M059J (cell line): Measurements from ENCODE around the gene TDO2. TPM values are rescaled to one million over a fixed set of nuclear protein-coding genes. Genes with fewer than 3 reads are reported as not detected.

Experiments
- DNase-seq: peaks from one replicate; pipeline ENCODE4 v3.0.0-alpha.2; 2012; ENCODE audit warnings: low read depth
- total RNA-seq: library from RNA; depleted of rRNA; stranded (reverse); fragments of >200 nt; shearing (Covaris generic); gene quantifications from 2 replicates; pipeline ENCODE4 v1.2.3, GENCODE V29; 2014; rRNA removed

The TDO2 gene
- 5.7 and 6.5 TPM in 2 replicates for total RNA-seq

DNA sequence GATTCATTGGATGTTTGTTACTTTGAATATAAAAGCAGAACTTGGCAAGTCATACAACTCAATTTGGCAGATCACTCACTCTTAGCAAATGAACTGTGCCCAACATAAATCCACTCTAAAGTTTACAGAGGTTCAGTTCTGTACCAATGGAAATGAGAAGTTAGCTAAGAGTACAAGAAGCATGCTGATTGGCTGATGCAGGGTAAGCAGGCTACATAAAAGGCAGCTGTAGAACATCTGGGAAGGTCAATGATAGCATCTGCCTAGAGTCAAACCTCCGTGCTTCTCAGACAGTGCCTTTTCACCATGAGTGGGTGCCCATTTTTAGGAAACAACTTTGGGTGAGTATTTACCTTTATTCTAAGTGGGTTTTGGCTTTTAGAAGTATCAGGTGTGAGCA is at the start of gene TDO2:
TSS of gene TDO2 (plus strand) at position 244 of the 400 bp plus-strand sequence. CDS start at position 307, 63 bp downstream.
- no peak for DNase-seq

DNA sequence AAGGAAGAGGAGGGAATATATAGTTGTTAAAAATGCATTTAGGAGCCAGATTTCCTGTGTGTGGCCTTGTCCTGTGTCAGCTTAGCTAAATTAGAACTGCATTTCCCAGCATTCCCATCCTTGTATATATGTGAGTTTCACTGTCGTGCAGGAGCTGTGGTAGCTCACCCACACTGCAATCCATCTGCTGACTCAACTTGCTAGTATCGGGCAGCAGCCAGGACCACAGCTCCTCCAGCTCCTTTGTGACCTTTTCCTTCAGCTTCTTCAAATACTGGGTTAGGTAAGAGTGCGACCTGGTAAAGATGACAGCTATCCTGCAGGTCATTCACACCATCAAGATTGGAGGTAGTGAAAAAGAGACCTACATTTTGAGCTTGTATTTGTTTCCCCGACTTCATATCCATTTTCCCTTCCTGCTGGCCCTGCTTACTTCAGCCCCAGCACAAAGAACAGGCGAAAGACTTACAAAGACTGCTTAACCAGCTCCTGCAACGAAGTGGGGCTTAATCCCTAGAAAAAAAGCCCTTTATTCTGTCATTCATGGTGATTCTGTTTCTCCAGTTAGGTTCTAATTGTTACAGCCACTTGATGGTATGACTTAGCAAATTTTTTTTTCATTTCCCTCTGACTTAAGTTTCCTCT is 48.8 kb upstream of the TDO2 start:
- DNase-seq: peak; percentile 76

DNA sequence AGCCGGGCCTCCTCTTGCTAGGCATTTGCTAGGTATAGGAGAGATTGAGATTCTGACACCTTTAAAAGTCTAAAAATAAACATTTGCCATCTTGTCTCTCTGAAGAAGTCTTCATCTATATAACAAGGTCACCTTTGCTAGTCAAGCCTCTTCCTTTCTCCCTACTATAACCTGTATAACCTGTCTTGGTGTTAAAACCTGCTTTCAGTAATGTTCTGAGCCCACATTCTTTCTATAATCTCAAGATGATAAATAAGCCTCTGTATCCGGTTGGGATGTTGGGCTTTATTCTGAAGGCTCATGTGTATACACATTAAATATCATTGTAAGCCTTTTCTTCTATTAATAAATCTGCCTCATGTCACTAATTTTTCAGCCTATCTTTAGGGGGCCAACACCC is 47.6 kb upstream of the TDO2 start:
- no peak for DNase-seq

DNA sequence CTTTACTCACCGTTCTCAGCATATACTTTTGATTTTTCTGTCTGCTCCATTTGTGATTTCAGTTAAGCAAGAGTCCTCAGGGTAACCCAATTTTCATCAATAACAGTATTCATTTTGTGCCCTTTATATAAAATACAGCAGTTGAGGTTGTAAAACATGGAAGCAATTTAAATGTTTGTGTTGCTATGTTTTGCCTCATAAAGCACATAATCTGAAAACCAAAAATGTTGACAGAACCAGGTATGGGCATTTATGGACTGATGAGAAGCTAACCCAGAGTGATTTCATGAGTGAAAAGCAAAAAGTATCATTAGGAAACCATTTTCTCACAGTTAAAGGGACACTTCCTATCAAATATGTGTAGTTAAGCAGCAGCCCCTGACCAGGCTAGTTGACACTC is 37.3 kb upstream of the TDO2 start, which contains the start of gene ASIC5:
TSS of gene ASIC5 (minus strand) at position 101 of the 400 bp plus-strand sequence. CDS start at position 50, 51 bp downstream.
- DNase-seq: no peak

DNA sequence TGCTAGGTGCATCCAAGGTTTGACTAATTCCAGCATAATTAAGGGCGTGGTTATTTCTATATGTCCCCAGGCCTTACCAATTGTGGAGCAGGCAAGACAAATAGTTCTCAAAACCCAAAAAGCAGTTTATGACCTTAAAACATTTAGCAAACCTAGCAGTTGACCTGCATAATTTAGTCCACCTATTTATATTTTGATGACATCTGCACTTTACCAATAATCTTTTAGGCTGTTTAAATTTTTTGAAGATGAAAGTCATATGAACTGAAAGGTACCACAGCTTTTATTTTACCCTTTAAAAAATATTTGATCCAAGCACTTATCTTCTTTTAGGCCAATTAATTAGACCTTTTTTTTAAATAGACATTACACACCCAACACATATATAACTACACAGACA is 27.6 kb upstream of the TDO2 start:
- DNase-seq: no peak

DNA sequence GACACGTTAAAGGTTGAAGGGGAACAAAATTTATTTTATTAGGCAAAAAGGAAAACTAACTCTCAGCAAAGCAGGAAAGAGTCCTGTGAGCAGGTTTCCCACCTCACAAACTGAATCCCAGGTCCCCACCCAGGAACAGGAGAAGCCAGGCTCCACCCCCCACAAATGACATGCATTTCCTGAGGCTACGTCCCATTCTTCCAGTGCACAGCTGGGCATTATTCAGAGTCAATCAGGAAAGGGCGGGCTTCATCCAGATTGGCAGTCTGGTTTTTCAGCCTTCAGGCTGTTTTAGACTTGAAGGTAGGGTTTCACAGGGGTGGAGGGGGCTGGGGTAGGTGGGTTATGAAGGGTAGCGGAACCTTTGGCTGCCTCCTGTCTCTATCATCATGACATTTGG is 25.5 kb upstream of the TDO2 start:
- no peak for DNase-seq

DNA sequence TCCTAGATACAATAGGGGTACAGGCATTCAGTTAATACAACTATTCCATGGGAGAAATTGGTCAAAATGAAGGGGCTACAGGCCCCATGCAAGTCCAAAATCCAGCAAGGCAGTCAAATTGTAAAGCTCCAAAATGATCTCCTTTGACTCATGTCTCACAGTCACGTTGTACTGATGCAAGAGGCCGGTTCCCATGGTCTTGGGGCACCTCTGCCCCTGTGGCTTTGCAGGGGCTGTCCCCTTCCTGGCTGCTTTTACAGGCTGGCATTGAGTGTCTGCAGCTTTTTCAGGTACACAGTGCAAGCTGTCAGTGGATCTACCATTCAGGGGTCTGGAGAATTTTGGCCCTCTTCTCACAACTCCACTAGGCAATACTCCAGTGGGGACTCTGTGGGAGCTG is 24.9 kb upstream of the TDO2 start:
- DNase-seq: no peak

DNA sequence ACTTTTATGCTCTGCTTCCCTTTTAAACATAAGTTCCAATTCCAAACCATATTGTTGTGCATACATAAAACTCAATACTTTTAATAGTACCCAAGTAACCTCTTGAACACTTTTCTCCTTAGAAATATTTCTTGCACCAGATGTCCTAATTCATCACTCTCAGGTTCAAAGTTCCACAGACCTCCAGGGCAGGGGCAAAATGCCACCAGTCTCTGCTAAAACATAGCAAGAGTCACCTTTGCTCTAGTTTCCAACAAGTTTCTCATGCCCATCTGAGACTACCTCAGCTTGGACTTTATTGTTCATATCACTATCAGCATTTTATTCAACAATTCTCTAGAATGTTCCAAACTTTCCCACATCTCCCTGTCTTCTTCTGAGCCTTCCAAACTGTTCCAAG is 23.7 kb upstream of the TDO2 start:
- no peak for DNase-seq

DNA sequence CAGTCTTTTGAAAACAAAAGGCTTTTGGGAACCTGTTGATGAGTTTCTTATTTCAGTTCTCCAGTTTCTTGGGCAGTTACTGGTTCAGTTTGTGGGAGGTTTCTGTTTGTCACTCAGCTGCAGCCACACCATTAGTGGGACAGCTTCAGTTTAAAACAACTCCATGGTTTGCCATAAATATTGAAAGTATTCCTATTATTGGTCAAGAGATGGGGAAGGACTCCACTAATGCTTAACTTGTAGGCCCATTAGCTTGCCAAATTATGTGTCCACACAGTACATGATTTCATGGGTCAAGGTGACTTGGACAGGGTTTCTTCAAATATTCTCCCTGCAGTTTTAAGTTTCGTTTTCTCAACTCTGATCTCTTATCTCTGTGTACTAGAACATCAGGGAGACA is 21.9 kb upstream of the TDO2 start:
- no peak for DNase-seq

DNA sequence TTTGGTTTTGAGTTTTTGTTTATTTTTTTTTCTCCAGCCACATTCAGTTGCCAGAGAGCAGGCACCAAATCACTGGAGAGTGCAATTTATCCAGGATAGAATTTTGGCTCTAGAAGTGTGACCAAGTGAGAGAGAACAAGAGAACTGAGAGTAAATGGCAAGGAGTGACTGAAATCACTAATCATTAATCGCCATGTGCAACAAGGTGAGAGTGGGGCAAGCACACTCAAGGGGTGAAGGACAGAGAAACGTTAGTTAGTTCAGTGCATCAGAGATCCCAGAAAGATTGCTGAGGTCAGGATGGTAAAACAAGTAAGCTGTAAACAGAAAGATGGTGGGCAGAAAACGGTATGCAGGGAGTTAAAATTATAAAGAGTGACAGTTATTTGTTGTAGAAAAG is 19.6 kb upstream of the TDO2 start:
- no peak for DNase-seq

DNA sequence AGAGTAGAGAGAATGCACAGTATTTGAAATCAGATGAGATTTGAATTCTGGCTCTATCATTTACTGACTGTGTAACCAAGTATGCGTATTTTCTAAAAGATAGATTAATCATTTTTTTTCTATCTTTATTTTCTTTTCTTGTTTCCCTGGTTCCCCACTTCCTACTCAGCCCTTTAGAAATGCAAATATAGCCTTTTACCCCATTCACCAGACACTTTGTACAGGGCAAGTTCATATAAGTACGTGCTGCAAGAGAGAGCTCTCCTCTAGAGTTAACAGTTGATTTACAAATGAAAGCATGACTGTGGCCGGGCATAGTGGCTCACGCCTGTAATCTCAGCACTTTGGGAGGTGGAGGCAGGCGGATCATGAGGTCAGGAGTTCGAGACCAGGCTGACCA is 17.8 kb upstream of the TDO2 start:
- DNase-seq: no peak

DNA sequence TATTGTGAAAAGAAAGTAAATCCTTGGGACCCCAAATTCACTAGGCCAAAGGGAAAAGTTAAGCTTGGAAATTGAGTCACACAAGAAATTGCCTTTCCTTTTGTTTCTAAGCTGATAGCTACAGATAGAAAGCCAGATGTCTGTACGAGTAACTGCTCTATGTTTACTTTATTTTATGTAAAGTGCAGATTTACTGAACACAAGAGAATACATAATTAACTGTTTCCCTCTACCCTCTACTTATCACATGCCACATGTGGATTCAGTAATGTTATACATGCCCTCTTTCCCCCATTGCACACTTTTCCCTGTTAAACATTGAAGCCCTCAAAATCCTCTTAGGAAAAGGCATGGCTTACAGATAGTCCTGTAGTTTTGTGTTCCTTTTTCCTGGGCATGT is 16.5 kb upstream of the TDO2 start:
- DNase-seq: no peak

DNA sequence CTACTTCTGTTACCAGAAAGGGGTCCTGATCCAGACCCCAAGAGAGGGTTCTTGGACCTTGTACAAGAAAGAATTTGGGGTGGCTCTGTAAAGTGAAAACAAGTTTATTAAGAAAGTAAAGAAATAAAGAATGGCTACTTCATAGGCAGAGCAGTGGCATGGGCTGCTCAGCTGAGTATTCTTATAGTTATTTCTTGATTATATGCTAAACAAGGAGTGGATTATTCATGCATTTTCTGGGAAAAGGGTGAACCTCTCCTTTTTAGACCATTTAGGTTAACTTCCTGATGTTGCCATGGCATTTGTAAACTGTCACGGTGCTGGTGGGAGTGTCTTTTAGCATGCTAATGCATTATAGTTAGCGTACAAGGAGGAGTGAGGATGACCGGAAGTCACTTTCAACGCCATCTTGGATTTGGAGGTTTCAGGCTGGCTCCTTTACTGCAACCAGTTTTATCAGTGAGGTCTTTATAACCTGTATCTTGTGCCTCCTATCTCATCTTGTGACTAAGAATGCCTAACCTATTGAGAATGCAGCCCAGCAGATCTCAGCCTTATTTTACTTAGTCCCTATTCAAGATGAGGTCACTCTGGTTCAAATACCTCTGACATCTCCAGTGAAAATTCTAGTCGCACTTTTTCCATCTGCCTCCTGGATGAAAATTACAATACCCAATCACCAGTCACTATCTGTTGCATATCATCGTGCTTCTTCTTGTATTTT is 15.5 kb upstream of the TDO2 start:
- DNase-seq: peak; percentile 5

DNA sequence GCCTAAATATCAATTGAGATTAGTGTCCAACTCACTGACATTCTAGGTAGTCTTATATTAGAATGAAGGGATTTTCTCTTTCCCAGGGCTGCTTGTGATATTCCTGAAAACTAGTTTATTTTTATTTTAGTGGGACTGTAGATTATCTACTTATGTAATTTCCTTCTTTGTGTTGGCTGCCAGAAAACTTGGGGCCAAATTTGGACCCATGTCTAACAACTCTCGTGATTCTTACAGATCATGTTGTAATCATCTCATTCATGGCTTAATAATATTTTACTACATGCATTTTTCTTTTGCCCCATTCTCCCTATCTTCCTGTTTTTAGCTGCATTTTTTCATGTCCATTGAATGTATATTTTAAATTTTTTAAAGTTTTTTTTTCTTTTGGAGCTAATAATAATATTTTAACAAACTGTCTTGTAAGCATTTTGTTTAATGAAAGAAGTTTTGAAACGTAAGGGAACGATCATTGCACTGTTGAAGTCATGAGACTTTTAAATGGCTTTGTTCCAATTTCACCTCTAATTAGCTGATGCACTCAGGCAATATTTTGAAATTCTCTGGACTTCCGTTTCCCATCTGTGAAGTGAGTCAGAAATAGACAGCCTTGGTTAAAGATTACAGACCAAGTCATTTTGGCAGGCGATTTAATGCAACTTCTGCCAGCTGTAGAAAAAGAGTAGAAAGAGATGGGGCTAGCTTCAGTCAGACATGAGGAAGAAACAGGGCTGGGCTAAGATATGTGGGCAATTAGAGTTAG is 14.3 kb upstream of the TDO2 start:
- peak; percentile 90 for DNase-seq

DNA sequence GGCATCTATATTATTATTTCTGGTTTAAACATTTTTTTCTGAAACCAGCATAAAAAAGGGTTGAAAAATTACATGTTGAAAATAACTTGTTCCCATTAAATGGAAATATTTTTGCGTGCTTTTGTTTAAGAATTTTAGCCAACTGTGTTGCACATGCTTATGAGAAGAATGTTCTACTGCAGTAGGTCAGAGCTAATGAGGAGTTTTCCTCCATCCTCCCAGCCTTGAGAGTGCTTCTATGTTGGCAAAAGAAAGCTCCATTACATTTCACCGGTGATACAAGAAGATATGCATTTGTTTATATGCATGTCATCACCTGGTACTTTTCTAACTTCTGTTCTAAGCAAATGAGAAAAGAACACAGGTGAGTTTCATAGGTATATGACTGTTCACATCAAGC is 13.6 kb upstream of the TDO2 start:
- DNase-seq: no peak

DNA sequence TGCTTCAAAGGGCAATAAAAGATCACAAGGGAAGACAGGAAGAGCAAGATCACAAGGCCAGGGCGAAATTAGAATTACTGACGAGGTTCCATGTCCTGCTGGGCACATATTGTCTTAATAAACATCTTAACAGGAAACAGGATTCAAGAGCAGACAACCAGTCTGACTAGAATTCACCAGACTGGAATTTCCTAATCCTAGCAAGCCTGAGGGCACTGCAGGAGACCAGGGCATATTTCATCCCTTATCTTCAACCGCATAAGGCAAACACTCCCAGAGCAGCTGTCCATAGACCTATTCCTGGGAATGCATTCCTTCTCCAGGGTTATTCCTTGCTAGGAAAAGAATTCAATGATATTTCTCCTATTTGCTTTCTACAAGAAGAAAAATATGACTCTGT is 12.4 kb upstream of the TDO2 start:
- peak; percentile 4 for DNase-seq

DNA sequence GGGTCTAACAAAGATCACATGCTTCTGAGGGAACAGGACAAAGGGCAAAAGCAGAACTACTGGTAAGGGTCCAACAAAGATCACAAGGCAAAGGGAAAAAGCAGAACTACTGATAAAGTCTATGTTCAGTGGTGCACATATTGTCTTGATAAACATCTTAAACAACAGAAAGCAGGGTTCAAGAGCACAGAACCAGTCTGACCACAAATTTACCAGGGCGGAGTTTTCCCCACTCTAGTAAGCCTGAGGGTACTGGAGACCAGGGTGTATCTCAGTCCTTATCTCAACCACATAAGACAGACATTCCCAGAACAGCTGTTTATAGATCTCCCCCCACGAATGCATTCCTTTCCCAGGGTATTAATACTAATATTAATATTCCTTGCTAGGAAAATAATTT is 5.1 kb upstream of the TDO2 start:
- DNase-seq: peak; percentile 18

DNA sequence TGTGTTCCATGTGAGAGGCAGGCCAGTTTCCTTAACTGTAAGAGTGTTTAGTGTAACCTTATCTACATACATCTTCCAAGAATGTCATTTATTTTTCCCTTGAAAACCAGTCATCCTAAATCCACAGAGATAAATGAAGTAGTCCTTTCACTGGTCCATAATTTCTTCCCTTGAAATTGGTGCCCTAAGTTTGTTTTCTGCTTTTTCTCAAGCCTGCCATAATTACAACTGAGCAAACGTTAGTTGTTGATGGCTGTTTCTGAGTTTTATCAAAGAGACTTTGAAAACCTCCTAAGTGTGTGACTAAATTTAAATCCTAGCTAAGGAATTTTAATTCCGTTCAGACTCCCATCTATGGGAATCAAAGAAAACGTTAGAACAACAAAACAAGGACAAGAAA is 3.6 kb upstream of the TDO2 start:
- DNase-seq: peak; percentile 28

DNA sequence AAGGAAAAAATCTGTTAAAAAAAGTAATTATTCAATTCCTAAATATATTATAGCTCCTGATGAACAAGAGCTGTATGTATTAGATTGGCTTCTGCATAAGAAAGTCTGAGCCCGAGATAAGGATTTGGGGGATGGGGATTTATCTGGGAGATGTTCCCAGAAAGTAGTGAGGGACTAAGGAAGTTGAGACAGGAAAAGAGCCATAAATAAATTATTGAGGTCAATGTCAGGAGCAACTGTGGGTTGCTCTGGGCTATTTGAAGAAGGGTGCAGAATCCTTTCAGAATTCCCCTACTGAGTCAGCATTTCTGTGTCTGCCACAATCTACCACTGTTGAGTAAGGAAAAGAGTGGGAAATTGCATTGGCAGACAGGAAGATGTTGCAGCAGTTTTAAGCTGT is 3.1 kb upstream of the TDO2 start:
- peak; percentile 93 for DNase-seq

DNA sequence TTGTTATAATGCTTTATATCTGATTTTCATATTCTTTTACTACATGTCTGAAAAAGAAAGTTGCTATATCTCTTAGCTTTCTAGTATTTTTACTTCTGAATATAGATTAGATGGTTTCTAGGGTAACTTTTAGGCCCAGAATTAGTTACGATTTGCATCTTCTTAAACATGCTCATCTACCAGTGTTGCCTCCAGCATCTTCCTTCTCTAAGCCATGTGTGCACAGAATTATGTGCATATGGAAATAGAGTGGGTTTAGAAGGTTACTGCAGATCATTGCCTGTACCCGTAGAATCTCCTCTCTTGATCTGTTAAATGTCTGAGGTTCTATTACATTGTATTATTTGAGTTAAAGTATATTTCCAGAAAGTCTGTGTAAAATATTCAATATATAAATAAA is 2.5 kb upstream of the TDO2 start:
- no peak for DNase-seq

DNA sequence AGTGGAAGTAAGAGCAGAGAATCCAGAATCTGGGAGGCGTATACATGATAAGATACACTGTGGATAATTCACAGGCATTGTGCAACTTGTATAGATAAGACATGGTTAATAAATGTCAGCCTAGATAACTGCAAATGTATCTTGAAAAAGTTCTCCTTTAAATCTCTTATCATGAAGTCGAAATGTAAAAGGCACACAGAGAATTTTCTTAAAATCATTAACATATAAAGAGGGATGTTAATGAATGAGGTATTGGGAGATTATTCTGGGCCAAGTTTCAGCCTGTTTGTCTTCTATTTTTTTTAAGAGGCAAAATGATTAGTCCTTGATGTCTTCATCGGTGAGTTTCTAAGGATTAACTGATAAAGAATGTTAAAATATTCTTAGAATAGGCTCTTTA is 835 bp downstream of the TDO2 start:
- no peak for DNase-seq

DNA sequence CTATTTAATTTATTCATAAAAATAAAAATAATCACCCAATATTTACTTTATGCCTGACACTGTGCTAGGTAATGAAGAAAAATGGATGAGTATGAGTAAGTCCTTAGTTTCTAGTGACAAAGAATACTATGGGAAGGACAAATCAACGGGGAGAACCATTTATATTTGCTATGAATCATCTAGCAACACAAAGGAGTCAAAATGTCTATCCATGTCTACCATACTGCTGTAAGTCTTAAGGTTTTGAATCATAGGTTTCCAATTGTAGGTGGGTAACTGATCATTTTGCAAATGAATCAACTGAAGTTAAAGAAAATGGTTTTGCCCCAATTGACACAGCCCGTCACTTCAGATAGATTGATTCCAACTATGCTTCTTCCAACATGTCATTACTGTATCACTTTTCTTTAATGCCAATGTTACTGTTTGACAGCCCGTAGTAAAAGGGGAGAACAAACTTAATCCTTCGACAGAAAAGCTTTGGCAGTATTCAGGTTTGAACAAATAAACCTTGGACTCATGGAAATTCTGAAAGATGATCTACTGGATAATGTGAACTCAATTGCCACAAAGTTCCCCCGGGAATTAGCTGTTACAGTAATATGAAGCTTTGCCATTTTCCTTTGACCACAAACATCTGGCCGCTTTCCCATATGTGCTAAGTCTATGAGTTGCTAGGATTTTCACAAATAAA is 3.2 kb downstream of the TDO2 start:
- peak; percentile 98 for DNase-seq
